Measurements from ENCODE around the gene DLG2. TPM values are rescaled to one million over a fixed set of nuclear protein-coding genes. Genes with fewer than 3 reads are reported as not detected.

DLG2 gene
- total and polyA plus RNA-seq, 2 of the 4 experiments (the other 2 are of a cell fraction), result 0.31 to 0.36 TPM

DNA sequence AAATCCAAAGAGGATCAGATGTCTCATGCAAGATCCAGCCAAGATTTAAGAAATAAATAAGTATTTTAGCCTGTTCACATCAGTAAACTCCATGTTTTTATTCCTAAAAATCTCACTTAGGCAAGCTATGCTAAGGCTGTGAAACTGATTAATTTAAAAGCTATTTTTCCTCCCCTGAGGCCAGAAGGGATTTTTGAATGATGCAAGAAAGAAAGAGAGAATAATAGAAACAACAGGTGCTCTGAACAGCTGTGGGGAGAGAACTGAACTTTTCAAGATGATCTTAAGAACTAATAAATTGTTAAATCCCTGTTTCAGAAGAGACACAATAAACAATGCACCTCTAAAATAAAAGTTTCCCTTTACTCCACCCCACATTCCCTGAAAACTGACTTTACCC, 241.6 kb downstream of the DLG2 start:
- H3K9me3 ChIP-seq (ENCODE audit: control insufficient read depth, insufficient read depth, low read length), result no peaks in the 10 kb centered on the region
- no peaks in the 10 kb centered on the region for H3K4me1 ChIP-seq (ENCODE audit: control insufficient read depth, insufficient read depth, low read length)
- H3K27me3 ChIP-seq (ENCODE audit: control insufficient read depth, insufficient read depth, low read length), result no peaks in the 10 kb centered on the region
- no peak overlapping the region for H4K5ac ChIP-seq (ENCODE audit: low read depth, low read length)
- H2BK20ac ChIP-seq (ENCODE audit: low read depth, low read length), result no peak overlapping the region
- H3K4me2 ChIP-seq (ENCODE audit: low read depth, low read length), result no peak overlapping the region
- H3K4ac ChIP-seq (ENCODE audit: low read depth, low read length), result no peak overlapping the region
- TF ChIP-seq RFX5 (IDR thresholded peaks at IDR 0.05; ENCODE audit: low read depth, low read length) (no peak), BHLHE40 (IDR thresholded peaks at IDR 0.05; ENCODE audit: low read depth, low read length) (no peak), FOS (IDR thresholded peaks at IDR 0.05; ENCODE audit: low read depth, low read length) (no peak), POLR2A (IDR thresholded peaks at IDR 0.05; ENCODE audit: low read depth, low read length) (no peak), CEBPB (IDR thresholded peaks at IDR 0.05; ENCODE audit: low read depth, low read length) (no peak), SMC3 (IDR thresholded peaks at IDR 0.05; ENCODE audit: low read depth, low read length) (no peak), MAZ (IDR thresholded peaks at IDR 0.05; ENCODE audit: borderline replicate concordance, low read depth, low read length) (no peak), RAD21 (IDR thresholded peaks at IDR 0.05; ENCODE audit: low read length) (no peak), MAFK (IDR thresholded peaks at IDR 0.05; ENCODE audit: low read depth, low read length) (no peak), MXI1 (IDR thresholded peaks at IDR 0.05; ENCODE audit: borderline replicate concordance, low read depth, low read length) (no peak), CHD1 (IDR thresholded peaks at IDR 0.05; ENCODE audit: low read depth, low read length) (no peak), RCOR1 (IDR thresholded peaks at IDR 0.05; ENCODE audit: insufficient replicate concordance, low read length) (no peak), NFE2L2 (IDR thresholded peaks at IDR 0.05; ENCODE audit: low read depth, low read length) (no peak)
- TF ChIP-seq, protein P1, sequence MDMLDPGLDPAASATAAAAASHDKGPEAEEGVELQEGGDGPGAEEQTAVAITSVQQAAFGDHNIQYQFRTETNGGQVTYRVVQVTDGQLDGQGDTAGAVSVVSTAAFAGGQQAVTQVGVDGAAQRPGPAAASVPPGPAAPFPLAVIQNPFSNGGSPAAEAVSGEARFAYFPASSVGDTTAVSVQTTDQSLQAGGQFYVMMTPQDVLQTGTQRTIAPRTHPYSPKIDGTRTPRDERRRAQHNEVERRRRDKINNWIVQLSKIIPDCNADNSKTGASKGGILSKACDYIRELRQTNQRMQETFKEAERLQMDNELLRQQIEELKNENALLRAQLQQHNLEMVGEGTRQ (IDR thresholded peaks at IDR 0.05; ENCODE audit: low read depth, low read length), result no peak
- TF ChIP-seq, protein P2, sequence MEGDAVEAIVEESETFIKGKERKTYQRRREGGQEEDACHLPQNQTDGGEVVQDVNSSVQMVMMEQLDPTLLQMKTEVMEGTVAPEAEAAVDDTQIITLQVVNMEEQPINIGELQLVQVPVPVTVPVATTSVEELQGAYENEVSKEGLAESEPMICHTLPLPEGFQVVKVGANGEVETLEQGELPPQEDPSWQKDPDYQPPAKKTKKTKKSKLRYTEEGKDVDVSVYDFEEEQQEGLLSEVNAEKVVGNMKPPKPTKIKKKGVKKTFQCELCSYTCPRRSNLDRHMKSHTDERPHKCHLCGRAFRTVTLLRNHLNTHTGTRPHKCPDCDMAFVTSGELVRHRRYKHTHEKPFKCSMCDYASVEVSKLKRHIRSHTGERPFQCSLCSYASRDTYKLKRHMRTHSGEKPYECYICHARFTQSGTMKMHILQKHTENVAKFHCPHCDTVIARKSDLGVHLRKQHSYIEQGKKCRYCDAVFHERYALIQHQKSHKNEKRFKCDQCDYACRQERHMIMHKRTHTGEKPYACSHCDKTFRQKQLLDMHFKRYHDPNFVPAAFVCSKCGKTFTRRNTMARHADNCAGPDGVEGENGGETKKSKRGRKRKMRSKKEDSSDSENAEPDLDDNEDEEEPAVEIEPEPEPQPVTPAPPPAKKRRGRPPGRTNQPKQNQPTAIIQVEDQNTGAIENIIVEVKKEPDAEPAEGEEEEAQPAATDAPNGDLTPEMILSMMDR (conservative IDR thresholded peaks at IDR 0.05; ENCODE audit: low read depth, low read length), result no peak
- TF ChIP-seq, protein P3, sequence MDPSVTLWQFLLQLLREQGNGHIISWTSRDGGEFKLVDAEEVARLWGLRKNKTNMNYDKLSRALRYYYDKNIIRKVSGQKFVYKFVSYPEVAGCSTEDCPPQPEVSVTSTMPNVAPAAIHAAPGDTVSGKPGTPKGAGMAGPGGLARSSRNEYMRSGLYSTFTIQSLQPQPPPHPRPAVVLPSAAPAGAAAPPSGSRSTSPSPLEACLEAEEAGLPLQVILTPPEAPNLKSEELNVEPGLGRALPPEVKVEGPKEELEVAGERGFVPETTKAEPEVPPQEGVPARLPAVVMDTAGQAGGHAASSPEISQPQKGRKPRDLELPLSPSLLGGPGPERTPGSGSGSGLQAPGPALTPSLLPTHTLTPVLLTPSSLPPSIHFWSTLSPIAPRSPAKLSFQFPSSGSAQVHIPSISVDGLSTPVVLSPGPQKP (IDR thresholded peaks at IDR 0.05; ENCODE audit: borderline replicate concordance, low read depth, low read length), result no peak
- no peak overlapping the region for H3K4me3 ChIP-seq (ENCODE audit: insufficient read depth, low read depth, low read length)
- POLR2A ChIA-PET (ENCODE audit: unreplicated experiment), result no interaction called here
- no peaks in the 10 kb centered on the region for H3K36me3 ChIP-seq (ENCODE audit: control insufficient read depth, insufficient read depth, low read length)
- no peaks in the 10 kb centered on the region for H4K20me1 ChIP-seq (ENCODE audit: insufficient read depth, low read length)
- H3K9me1 ChIP-seq (ENCODE audit: insufficient read depth, low read length), result no peaks in the 10 kb centered on the region
- no peak overlapping the region for H2AK5ac ChIP-seq (ENCODE audit: low read depth, low read length)
- H3K56ac ChIP-seq (ENCODE audit: extremely low read depth, insufficient read depth, low read length), result no peak overlapping the region
- H2AK9ac ChIP-seq (replicated peaks; ENCODE audit: low read depth, low read length, poor library complexity), result no peak overlapping the region
- H2BK120ac ChIP-seq (ENCODE audit: low read depth, low read length), result no peak overlapping the region
- no peak overlapping the region for H3K23ac ChIP-seq (ENCODE audit: low read depth, low read length)
- dilution Hi-C loops (cut with HindIII; ENCODE audit: low sequenced_read_pairs, unreplicated experiment), result no loop called here
- intact Hi-C loops (cut with micrococcal nuclease), result no loop called here
- no peak overlapping the region for H4K8ac ChIP-seq (ENCODE audit: low read depth in 2 of 2, low read length in 2 of 2)
- no peak overlapping the region for H2BK15ac ChIP-seq (ENCODE audit: low read depth, low read length)
- CTCF ChIA-PET, result no interaction called here
- H3K14ac ChIP-seq (replicated peaks; ENCODE audit: low read depth, low read length), result no peak overlapping the region
- no peak overlapping the region for H2AFZ ChIP-seq (replicated peaks; ENCODE audit: low read length, poor library complexity)
- no TSS peak for BruUV-seq (replicated peaks)
- no peaks in the 10 kb centered on the region for H3K79me1 ChIP-seq (ENCODE audit: low read depth in 1 of 2, low read length in 2 of 2)
- in situ Hi-C loops (cut with MboI; ENCODE audit: low sequenced_read_pairs), result no loop called here
- no peak overlapping the region for H4K91ac ChIP-seq (ENCODE audit: insufficient read depth, low read depth, low read length)
- H3K27ac ChIP-seq (ENCODE audit: insufficient read depth, low read length), result no peak overlapping the region
- no peak overlapping the region for H3K18ac ChIP-seq (ENCODE audit: low read depth, low read length)
- no peak overlapping the region for H2BK5ac ChIP-seq (ENCODE audit: low read depth, low read length, poor library complexity, severe bottlenecking)
- no peak for ATAC-seq (ENCODE audit: low read depth)
- DNase-seq, result no peak
- no peak overlapping the region for H3K9ac ChIP-seq (ENCODE audit: low read depth, low read length)

All from IMR-90 (cell line).